ENCODE measurements around the gene EPN2.

The EPN2 gene

GRCh38 chr17:19294443-19294842, 57.3 kb downstream of the EPN2 start:
- no peak for DNase-seq (ENCODE audit: low read depth in 2 of 2)

DNA sequence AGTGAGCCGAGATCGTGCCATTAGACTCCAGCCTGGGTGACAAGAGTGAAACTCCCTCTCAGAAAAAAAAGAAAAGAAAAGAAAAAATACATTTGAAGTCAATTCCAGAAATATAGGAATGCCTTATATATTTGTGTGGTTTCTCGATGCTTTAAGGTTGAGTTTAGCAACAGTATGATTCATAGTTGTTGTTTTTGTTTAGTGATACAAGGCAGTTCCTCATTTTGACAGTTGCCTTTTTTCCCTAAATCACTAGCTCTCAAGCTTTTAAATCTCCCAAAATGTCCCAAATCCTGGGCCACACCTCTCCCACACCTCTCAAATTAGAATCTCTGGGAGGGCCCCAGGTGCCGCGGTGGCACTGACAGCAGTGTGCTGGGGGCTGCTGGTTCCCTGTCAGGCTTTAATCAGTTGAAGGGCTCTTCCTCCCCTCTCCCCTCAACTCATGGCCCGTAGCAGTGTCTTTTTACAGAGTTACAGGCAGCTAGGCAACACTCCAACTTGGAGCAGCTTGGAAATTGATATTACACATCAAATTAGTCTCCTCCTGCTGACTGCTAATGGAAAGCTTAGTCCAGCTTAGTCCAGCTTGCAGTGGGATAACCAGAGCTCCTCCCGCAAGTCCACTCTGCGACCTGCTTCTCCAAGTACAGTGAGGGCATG, 58.4 kb downstream of the EPN2 start:
- no peak for DNase-seq (ENCODE audit: low read depth in 2 of 2)

GRCh38 chr17:19296786-19297778, 59.9 kb downstream of the EPN2 start:
- DNase-seq (ENCODE audit: low read depth in 2 of 2): no peak

DNA sequence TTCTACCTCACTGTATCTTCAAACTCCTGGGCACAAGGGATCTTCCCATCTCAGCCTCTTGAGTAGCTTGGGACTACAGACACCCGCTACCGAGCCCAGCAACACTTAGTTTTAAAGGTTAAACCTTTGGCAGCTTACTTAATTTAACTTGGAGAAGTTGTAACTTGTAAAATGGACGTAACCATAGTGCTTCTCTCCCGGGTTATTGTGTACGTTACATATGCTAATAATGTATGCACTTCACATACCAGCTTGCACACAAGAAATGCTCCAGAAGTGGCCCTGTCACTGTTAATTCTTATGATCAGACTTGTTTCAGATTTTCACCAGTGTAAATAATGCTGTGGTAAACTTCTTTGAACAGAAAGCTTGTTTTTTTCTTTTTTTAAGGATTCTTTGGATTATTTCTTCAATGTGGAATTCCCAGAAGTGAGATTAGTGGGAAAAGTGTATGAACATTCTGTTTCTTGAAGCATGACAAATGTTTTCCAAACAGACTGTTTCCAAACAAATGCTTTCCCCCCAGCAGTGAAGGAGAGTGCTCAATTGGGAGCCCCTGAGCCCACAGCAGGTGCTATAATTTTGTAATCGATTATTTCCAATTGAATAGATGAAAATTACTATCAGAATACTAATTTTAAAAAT, 61.5 kb downstream of the EPN2 start:
- DNase-seq (ENCODE audit: low read depth in 2 of 2): no peak

DNA sequence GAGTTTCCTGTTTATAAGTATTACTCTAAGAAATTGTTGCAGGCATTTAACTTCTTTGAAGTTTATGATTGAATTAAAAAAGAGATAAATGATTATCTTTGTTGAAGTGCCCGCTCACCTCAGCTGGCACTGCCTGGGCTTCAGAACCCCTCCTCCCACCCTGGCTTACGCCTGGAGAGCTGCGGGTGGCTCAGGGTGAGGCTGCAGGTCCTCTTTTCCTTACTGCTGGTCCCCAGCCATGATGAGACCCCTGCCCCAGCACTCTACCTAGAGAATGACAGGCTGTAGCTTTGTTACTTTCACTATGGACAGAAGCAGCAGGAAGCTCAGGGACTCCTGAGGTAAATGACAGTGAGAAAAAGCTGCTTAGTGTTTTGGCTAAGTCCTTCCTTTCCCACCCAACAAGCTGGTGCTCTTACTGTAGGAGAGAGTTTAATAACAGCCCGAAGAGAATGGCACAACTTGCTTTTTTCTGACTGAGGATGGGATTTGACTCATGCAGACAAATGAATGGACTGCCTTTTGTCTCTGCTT, 62.1 kb downstream of the EPN2 start:
- DNase-seq (ENCODE audit: low read depth in 2 of 2): no peak

DNA sequence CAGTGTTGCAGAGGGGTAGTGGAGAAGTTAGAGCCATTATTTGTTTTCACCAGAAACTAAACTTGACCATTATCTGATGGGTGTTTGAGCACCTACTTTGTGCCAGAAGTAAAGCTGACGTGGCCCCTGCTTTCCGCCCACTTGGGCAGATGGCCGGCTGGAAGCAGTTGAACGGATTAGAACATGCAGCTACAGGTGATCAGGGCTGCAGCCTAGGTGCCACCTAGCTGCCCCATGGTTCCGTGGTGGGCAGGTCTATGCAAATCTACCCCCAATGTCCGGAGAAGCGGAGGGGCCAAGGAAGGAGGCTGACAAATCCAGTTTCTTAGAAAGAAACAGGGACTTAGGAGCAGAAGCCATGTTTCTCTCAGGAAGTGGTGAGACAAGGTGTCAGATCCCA, 62.7 kb downstream of the EPN2 start:
- DNase-seq (ENCODE audit: low read depth in 2 of 2): no peak

- DNase-seq (ENCODE audit: low read depth in 2 of 2): no peak
Measured at GRCh38 chr17:19301274-19301951, 64.2 kb downstream of the EPN2 start.

- no peak for DNase-seq (ENCODE audit: low read depth in 2 of 2)
Measured at GRCh38 chr17:19301973-19302372, 64.8 kb downstream of the EPN2 start.

DNA sequence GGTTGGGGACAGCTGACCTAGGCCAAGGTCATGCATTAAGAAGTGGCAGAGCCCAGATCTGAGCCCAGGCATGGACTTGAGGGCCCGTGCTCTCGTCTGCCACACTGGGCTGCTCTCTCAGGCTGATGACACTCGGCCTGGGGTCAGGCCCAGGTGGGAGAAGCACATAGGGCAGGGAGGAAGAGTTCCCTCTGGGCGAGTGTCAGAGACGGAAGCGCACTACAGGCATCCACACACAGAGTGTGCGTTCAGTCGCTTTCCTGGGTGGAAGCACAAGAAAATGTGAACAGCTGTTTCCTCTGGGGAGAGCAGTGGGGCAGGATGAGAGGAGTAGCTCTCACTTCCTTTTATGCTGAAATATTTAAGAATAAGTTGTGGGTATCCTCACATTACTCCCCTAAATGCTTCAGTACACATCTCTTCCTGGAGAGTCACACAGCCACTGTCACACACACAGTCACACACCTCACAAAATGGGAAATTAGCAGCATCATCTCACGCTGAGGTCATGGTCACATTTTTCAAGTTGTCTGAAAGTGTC, 65.7 kb downstream of the EPN2 start:
- DNase-seq (ENCODE audit: low read depth in 2 of 2): no peak

- DNase-seq (ENCODE audit: low read depth in 2 of 2): no peak
Measured at GRCh38 chr17:19303367-19303776, 66.2 kb downstream of the EPN2 start.

DNA sequence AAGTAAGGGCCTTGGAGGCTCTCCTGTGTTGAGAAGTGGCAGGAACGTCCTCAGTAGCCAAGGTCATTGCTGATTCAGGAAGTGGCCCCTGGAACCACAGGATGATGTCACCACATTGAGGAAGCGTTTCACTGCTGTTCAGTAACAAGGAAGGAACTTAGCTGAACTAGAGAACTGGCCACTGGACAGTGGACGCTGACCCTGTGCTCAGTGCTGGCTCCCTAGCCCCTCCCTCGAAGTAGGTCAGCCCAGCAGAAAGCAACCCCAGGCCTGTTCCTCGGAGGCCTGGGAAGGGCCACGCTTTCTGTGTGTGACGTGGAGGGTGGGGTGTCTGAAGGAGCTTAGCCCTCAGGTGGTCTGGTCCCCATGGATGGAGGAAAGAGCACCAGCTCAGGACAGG, 67.0 kb downstream of the EPN2 start:
- no peak for DNase-seq (ENCODE audit: low read depth in 2 of 2)

DNA sequence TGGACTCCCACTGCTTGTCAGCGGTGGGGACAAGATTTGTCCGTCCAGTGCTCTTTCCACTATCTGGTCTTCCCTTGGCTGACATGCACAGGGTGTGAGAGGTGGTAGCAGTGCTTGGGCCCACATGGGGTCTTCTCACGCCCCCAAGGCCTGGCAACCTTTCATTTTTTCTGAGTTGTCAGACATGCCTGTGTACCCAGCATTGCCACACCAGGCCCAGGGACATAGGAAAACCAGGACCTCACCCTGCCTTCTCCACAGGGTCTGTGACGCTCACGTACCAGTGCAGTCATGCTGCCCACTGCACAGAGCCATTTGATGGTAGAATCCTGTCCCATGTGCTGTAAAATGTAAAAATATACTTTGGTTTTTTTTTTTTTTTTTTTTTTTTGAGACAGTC, 67.6 kb downstream of the EPN2 start:
- no peak for DNase-seq (ENCODE audit: low read depth in 2 of 2)

- no peak for DNase-seq (ENCODE audit: low read depth in 2 of 2)
Measured at GRCh38 chr17:19305256-19305655, 68.1 kb downstream of the EPN2 start.

DNA sequence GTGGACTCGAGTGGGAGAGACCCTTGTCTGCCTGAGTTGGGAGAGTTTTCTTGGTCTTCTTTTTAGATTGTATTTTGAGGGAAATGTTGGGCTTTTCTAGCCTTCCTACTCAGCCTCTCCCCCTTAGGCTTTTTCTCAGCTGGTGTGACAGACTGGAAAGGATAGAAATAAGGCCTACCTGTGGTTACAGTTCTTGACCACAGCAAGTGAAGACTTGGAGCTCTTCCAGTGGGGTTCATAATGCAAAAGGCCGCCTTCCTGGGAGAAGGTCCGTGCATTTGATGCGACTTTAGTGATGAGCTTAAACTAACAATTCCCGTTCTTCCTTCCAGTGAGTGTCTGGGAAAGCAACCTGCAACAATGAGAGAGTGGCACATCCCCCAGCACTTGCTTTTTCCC, 68.6 kb downstream of the EPN2 start:
- no peak for DNase-seq (ENCODE audit: low read depth in 2 of 2)

DNA sequence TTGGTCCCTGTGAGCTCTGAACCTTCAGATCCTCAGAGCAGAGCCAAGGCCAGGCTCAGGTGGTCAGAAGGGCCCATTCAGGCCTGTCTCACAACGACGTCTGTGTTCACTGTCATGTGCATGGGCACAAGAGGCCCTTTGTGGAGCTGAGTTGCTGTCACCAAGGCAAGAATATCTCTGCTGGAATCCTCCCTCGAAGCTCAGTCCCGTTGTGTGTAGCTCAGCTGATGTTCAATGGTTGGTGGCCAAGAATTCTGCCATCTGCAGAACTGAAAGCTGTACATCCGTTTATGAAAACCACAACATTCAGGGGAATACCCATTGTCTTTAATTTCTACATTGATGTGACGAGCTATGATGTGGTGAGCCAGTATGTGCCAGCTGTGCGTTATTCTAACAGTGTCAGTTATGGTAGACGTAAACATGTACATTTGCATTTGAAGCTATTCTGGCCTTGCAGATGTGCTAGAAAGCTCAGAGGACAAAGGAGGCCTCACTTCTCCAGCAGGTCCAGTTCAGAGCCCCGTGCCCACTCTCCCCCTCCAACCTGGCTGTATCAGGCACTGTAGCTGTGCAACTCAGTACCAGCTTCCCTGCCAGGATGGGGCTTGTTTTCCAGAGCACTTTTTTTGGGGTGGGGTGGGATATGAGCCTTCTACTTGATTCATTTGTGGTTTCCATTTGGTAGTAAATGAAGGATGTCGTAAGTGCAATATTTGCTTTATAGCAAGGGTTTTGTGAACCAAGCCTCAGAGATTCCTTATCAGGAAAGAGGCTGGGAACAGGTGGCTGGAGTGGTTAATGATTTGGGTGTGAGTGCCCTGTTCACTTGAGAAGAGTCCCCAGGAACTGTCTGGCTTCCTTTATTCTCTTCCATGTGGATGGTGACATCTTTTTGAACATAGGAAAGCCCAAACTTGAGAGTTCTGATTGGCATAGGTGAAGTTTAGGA, 69.3 kb downstream of the EPN2 start:
- DNase-seq (ENCODE audit: low read depth in 2 of 2): peak in 1 of 2 donors; percentile 3

DNA sequence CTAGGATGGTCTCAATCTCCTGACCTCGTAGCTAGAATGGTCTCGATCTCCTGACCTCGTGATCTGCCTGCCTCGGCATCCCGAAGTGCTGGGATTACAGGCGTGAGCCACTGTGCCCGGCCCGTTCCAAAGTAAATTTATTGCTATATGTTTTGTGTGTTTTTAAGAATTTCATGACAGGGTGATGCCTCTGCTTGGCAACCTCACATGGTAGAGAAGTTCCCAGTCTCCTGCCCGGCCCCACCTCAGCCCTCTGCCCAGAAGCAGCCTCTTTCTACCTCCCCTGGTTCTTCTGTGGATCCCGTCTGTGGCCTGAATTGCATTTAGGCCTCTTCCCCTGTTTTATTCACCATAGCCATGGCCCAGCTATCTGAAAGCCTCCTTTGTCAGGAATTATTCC, 70.4 kb downstream of the EPN2 start:
- no peak for DNase-seq (ENCODE audit: low read depth in 2 of 2)

- no peak for DNase-seq (ENCODE audit: low read depth in 2 of 2)
Measured at GRCh38 chr17:19308398-19308797, 71.2 kb downstream of the EPN2 start.

DNA sequence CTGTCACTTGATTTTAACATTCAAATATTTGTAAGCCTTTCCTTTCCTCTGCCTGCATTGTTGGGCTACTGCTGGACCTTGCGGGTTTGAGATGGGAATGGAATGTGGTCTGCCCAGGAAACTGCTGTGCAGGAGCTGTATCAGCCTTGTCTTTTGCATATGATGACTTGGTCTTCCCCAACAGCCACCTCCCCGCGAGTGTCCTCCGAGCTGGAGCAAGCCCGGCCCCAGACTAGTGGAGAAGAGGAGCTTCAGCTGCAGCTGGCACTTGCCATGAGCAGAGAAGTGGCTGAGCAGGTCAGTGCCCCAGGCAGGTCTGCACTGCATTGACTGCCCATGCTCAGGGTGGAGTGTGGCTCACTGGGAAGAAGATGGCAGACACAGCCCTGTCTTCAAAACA, 72.5 kb downstream of the EPN2 start:
- DNase-seq (ENCODE audit: low read depth in 2 of 2): no peak

DNA sequence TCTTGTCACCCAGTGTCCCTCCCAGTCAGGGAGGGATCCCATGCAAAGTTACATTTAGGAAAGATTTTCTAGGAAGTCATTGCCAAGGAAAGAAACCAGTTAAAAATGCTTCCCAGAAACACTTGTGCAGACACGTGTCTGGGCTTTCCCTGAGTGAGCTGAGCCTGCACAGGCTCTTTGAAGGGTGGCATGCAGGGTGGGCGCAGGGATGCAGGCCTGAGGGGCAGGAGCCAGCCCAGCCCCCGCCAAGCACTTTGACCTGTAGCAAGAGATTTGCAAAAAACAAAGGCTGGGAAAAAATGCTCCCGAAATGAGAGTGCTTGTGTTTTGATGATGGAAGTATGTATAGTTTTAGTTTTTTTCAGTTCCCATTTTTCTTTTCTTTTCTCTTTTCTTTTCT, 73.0 kb downstream of the EPN2 start:
- no peak for DNase-seq (ENCODE audit: low read depth in 2 of 2)

DNA sequence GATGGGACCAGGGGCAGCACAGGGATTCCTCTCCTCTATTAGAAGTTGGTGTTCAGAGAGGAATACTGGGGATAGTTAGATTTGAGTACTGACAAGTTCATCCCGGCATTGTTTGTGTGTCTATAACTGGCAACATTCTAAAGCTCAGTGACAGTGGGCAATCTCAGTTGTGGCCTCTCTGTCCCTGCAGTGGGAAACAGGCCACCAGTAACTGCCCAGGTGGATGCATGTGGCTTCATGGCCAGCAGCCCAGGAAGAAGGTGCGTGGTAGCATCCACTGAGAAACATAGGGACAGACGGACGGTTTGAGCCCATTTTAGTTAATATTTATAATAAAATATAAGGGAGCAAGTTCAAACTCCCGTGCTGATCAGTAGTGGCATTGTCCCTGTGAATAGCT, 73.8 kb downstream of the EPN2 start:
- no peak for DNase-seq (ENCODE audit: low read depth in 2 of 2)

Measured in stimulated activated CD4-positive, alpha-beta T cell treated with anti-CD3 and anti-CD28 coated beads, Interleukin-1b, Interleukin-23, amount 100 ng/mL, for 4 hours (primary cell).